ENCODE data around the gene MRPL48.

The MRPL48 gene

DNA sequence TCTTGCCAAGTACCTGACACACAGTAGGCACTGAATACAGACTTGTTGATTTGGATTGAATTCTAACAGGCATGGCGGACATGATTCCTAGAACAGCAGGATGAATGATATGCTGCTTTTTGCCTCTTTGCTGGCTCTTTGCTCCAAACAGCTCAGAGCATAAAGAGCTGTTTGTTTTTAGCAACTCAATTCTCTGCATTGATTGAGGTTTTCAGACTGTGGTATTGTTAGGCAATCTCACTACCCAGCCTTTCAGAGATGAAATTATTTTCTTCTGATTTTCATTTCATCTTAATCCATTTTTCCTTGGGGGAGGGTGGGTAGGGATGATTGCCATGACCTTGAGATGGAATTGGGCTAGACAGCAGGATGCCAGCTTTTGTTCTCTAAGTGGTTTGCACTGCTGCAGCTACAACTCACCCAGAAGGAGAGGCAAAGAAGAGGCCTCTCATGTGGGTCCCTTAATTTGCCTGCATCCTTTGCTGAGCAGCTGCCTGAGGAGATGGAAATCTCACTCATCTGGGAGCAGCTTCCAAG lies 68.4 kb downstream of the MRPL48 start:
- no peak overlapping the region for H3K4me3 ChIP-seq (ENCODE audit: low read length)
- DNase-seq (ENCODE audit: low read depth) = no peak
- TF ChIP-seq, protein P1, sequence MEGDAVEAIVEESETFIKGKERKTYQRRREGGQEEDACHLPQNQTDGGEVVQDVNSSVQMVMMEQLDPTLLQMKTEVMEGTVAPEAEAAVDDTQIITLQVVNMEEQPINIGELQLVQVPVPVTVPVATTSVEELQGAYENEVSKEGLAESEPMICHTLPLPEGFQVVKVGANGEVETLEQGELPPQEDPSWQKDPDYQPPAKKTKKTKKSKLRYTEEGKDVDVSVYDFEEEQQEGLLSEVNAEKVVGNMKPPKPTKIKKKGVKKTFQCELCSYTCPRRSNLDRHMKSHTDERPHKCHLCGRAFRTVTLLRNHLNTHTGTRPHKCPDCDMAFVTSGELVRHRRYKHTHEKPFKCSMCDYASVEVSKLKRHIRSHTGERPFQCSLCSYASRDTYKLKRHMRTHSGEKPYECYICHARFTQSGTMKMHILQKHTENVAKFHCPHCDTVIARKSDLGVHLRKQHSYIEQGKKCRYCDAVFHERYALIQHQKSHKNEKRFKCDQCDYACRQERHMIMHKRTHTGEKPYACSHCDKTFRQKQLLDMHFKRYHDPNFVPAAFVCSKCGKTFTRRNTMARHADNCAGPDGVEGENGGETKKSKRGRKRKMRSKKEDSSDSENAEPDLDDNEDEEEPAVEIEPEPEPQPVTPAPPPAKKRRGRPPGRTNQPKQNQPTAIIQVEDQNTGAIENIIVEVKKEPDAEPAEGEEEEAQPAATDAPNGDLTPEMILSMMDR (IDR thresholded peaks at IDR 0.05; ENCODE audit: insufficient read depth, low read depth, low read length, missing control alignments) = no peak

DNA sequence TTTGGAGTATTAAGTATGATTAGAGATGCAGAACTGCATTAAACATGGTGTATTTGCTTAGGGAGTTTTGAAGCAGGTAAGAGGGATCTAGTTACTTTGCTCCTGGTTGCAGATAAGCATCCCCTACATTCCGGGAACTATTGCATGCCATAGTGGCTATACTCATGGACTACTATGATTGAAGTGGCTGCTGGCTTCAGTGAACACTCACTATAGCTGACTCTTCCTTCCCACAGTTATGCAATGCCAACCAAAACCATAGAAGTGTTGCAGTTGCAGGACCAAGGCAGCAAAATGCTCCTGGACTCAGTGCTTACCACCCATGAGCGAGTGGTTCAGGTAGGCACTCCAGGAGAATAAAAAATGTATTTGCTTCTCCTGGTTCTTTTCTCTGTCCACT lies 72.0 kb downstream of the MRPL48 start:
- H3K4me3 ChIP-seq (ENCODE audit: low read length) = no peak overlapping the region
- TF ChIP-seq, protein P1 (IDR thresholded peaks at IDR 0.05; ENCODE audit: insufficient read depth, low read depth, low read length, missing control alignments) = no peak
- DNase-seq (ENCODE audit: low read depth) = no peak

DNA sequence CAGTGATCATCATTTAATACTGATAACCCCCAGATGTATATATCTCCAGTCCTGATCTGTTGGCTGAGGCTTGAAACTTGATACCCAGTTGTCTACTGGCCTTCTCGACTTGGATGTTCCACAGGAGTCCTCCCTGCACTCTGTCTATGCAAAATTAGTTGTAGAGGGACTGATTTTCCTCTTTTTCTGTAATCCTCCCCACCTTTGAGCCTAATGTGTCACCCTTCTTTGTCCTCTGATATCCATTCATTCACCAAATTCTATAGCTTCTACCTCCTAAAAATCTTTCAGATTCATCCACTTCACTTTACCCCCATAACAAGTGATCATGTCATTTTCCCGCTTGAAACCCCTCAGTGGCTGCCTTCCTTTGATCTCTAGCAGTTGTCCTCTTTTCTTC lies 72.5 kb downstream of the MRPL48 start:
- TF ChIP-seq, protein P1 (IDR thresholded peaks at IDR 0.05; ENCODE audit: insufficient read depth, low read depth, low read length, missing control alignments) = no peak
- DNase-seq (ENCODE audit: low read depth) = no peak
- no peak overlapping the region for H3K4me3 ChIP-seq (ENCODE audit: low read length)

DNA sequence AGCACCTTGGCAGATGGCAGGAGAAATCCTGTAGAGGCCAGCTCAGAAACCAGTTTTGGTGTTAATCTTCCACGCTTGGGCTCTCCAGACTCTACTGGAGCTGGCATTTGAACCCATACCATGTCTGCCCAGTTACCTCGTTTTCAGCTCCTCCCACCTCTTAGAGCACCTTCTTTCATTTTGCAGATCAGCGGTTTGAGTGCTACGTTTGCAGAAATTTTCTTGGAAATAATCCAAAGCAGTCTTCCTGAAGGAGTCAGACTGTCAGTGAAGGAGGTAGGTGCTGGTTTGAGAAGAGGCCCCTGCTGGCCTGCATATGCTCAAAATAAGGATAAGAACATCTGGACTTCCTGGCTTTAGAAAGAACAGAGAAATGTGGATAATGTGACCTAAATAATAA lies 75.3 kb downstream of the MRPL48 start:
- no peak for DNase-seq (ENCODE audit: low read depth)
- TF ChIP-seq, protein P1 (IDR thresholded peaks at IDR 0.05; ENCODE audit: insufficient read depth, low read depth, low read length, missing control alignments) = no peak
- H3K4me3 ChIP-seq (ENCODE audit: low read length) = no peak overlapping the region

DNA sequence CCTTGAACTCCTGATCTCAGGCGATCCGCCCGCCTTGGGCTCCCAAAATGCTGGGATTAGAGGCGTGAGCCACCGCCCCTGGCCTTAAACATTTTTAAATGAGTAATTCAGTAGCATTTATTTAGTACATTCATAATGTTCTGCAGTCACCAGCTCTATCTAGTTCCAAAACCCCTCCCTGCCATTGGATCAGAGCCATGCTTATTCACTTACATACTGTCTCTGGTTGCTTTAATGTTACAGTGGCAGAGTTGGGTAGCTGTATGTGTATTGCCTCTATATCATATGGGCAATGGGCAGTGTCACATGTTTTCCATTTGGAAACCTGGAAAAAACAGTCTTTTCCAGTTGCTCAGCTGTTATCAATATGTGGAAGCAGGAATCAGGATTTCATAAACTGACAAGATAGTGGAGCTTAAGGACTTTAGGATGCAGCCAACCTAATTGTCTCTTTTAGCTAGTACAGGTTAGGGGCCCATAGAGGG lies 78.5 kb downstream of the MRPL48 start:
- DNase-seq (ENCODE audit: low read depth) = peak; percentile 34
- TF ChIP-seq, protein P1 (IDR thresholded peaks at IDR 0.05; ENCODE audit: insufficient read depth, low read depth, low read length, missing control alignments) = no peak
- no peak overlapping the region for H3K4me3 ChIP-seq (ENCODE audit: low read length)

DNA sequence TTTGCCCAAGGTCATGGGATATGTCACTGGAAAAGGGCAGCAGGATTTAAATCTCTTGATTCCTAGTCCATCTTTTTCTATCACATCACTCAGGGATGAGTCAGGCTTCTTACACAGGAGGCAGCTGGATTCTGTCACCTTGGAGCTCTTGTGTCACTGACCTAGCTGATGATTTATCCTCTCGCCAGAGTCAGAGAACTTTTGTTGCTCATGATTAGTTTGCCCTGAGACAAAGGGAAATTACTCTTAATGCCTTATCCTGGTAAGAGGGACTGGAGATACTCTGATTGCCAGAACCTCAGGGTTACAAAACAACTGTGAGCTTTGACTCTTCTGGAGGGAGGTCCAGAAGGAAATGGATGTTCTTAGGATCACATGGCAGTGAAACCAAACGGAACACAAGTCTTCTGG lies 78.9 kb downstream of the MRPL48 start:
- no peak overlapping the region for H3K4me3 ChIP-seq (ENCODE audit: low read length)
- DNase-seq (ENCODE audit: low read depth) = peak; percentile 86

More for the DNA sequence above, 78.9 kb downstream of the MRPL48 start:
- TF ChIP-seq, protein P1 (IDR thresholded peaks at IDR 0.05; ENCODE audit: insufficient read depth, low read depth, low read length, missing control alignments) = no peak
